Metanephros (tissue), 2 donors: ENCODE data around the gene SMDT1. TPM values are rescaled to one million over a fixed set of nuclear protein-coding genes. Genes with fewer than 3 reads are reported as not detected.

Source experiments
- small RNA-seq: library from RNA; depleted of rRNA; stranded (forward); fragments of <200 nt; gene quantifications from one replicate; pipeline ENCODE3, GENCODE V24; 2014; ENCODE audit warnings: low replicate concordance
- total RNA-seq: library from RNA; depleted of rRNA; stranded (reverse); fragments of >200 nt; gene quantifications from one replicate; pipeline ENCODE4 v1.2.3, GENCODE V29; 2014

SMDT1 gene
- total RNA-seq: 30.0 TPM

GRCh38 chr22:42079319-42080251, at the start of gene SMDT1:
Gene SMDT1 (plus strand): TSS chr22:42079700. CDS start chr22:42079769, 69 bp downstream.

GRCh38 chr22:42070517-42071422, 8.7 kb upstream of the SMDT1 start, which contains the start of gene NAGA:
Gene NAGA (minus strand): TSS chr22:42070812. CDS start chr22:42070297, 515 bp downstream.

GRCh38 chr22:42074132-42074811, 5.2 kb upstream of the SMDT1 start, which contains the start of gene PHETA2:
Gene PHETA2 (plus strand): TSS chr22:42074248. CDS start chr22:42077294, 3,046 bp downstream.

GRCh38 chr22:42090596-42091454, 11.3 kb downstream of the SMDT1 start, which contains the start of gene NDUFA6:
Gene NDUFA6 (minus strand): TSS chr22:42090772. CDS start chr22:42090744, 28 bp downstream.

GRCh38 chr22:42130639-42131431, 51.3 kb downstream of the SMDT1 start, which contains the start of gene CYP2D6:
Gene CYP2D6 (minus strand): TSS chr22:42130810. CDS start chr22:42130791, 19 bp downstream.

Small RNAs within 50 kb of the gene (small RNA-seq; reads per million reads assigned to genes)
- gene SNORD13P1: not detected

Other genes with a start within 250 kb of the SMDT1 start
- 57.2 TPM for gene SREBF2, start 246.6 kb upstream of the SMDT1 start, total RNA-seq
- gene SHISA8, start 164.6 kb upstream of the SMDT1 start, total RNA-seq: 0.82 TPM
- 1.2 TPM for gene TNFRSF13C, start 152.9 kb upstream of the SMDT1 start, total RNA-seq
- 14.2 TPM for gene CENPM, start 132.5 kb upstream of the SMDT1 start, total RNA-seq
- gene SEPTIN3, start 110.3 kb upstream of the SMDT1 start, total RNA-seq: 1.5 TPM
- gene WBP2NL, start 80.9 kb upstream of the SMDT1 start, total RNA-seq: 7.7 TPM
- 33.5 TPM for gene NAGA, start 8.9 kb upstream of the SMDT1 start, total RNA-seq
- 8.6 TPM for gene PHETA2, start 5.5 kb upstream of the SMDT1 start, total RNA-seq
- 54.1 TPM for gene NDUFA6, start 11.1 kb downstream of the SMDT1 start, total RNA-seq
- 2.5 TPM for gene CYP2D6, start 51.1 kb downstream of the SMDT1 start, total RNA-seq
- gene TCF20, start 191.0 kb downstream of the SMDT1 start, total RNA-seq: 30.8 TPM